ENCODE results near the gene HOXB7. TPM values are rescaled to one million over a fixed set of nuclear protein-coding genes. Genes with fewer than 3 reads are reported as not detected.

HOXB7 gene
- total RNA-seq, 1 donor from 2014 or later: 0.49 TPM

DNA sequence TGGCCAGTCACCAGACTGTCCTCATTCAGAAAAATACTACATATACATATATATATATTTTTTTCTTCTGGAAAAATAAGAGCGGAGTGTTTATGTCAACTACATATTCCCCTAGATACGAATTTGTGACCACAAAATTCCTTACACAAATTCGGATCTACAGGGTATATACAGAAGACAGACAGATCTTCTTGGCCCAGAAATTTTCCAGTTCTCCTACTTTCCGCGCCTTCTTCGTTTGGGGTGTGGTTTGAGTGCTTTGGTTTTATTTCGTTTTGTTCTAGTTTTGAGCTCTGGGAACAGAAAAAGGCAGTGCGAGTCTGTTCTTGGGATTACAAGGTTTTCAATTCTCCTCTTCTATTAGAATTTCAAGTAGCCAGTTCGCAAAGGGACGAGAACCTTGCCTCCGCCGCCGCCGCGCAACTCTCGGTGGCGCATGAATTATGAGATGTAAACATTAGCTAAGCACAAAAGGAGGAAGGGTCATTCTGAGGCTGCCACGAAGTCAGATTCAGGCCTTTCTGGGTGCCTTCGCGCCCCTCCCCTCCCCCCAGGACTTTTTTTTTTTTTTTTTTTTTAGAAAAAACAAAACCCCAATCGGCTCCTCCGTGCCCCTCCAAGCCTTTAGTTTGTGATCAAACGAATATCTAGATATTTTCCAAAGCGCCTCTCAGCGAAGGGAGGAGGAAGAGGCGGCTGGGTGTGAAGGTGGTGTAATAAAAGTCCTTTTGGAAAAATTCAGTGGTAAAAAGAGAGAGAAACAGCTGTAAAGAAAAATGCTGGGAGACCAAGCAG is 30.9 kb downstream of the HOXB7 start:
- Mint-ChIP-seq H3K4me1 (ENCODE audit: low read depth) (peaks cover 77% of the 10 kb centered on the region), H3K36me3 (ENCODE audit: low read depth) (peaks cover 10% of the 10 kb centered on the region), H3K9me3 (no peaks in the 10 kb centered on the region), H3K27ac (peak overlapping the region; percentile 31), H3K27me3 (ENCODE audit: insufficient read depth) (peaks cover 48% of the 10 kb centered on the region), H3K4me3 (peak overlapping the region; percentile 91)
- DNase-seq (ENCODE audit: low spot score): no peak
- intact Hi-C loops (cut with micrococcal nuclease): loop anchor here (2.0 kb wide), 2 partner anchors 33 to 167 kb away; no protein-coding TSS in a partner anchor

DNA sequence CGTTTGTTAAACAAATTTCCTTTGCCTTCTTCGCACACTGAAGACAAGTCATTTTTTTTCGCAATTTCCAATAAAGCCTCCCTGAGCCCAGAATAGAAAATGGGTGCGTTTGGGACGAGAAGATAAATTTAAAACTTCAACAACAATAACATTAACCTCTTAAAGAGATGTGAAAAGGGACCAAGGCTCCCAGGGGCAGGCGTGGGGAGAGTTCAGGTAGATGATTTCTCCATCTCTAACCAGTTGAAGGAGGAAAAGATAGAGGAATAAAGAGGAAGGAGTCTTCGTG is 31.4 kb downstream of the HOXB7 start:
- H3K27me3 Mint-ChIP-seq (ENCODE audit: insufficient read depth): peaks cover 46% of the 10 kb centered on the region
- H3K36me3 Mint-ChIP-seq (ENCODE audit: low read depth): peaks cover 10% of the 10 kb centered on the region
- DNase-seq (ENCODE audit: low spot score): no peak
- H3K9me3 Mint-ChIP-seq: no peaks in the 10 kb centered on the region
- peak overlapping the region; percentile 44 for H3K27ac Mint-ChIP-seq
- peak overlapping the region; percentile 91 for H3K4me3 Mint-ChIP-seq
- intact Hi-C loops (cut with micrococcal nuclease): loop anchor here (2.0 kb wide), 2 partner anchors 33 to 167 kb away; no protein-coding TSS in a partner anchor
- H3K4me1 Mint-ChIP-seq (ENCODE audit: low read depth): peaks cover 73% of the 10 kb centered on the region

DNA sequence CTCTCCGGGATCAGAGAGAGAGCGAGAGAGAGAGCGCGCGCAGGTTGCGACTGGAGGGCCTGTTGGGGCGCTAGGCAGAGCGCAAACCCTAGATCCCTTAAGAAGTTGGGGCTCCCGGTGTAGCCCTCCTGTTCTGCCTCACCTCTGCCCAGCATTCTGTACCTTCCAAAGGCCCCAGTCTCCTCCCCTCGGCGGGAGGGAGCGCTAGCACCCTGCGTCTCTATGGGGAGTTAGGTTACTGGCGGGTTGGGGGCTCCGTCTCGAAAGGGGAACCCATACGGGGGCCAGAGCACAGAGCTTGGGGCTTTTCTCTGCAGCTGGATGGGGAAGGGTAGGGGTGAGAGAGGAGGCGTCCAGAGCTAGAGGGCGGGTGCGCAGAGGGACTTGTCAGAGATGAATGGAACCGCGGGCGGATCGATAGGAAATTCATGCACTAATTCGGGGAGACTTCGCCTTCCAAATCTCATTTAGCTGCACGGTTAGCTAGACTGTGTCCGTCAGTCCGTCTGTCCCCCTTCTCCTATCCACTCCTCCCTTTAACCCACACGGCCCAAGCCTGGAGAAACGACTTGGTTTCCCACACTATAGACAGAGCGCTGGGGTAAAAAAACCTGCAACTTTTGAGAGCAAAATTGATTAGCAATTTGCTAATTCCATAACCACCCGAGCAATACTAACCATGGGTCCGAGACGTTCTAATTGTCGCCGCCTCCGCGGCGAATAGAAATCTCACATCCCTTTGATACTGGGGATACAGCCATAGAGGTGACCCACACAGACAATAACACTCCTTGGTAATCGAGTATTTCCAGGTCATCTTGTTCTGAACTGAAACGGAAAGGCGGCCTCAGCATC is 32.0 kb downstream of the HOXB7 start:
- Mint-ChIP-seq H3K27me3 (ENCODE audit: insufficient read depth) (peaks cover 42% of the 10 kb centered on the region), H3K27ac (peak overlapping the region; percentile 86), H3K4me3 (peak overlapping the region; percentile 91), H3K36me3 (ENCODE audit: low read depth) (peaks cover 10% of the 10 kb centered on the region), H3K9me3 (no peaks in the 10 kb centered on the region), H3K4me1 (ENCODE audit: low read depth) (peaks cover 67% of the 10 kb centered on the region)
- intact Hi-C loops (cut with micrococcal nuclease): loop anchor here (1.0 to 2.0 kb wide), 4 partner anchors 32 to 166 kb away; no protein-coding TSS in a partner anchor
- no peak for DNase-seq (ENCODE audit: low spot score)

DNA sequence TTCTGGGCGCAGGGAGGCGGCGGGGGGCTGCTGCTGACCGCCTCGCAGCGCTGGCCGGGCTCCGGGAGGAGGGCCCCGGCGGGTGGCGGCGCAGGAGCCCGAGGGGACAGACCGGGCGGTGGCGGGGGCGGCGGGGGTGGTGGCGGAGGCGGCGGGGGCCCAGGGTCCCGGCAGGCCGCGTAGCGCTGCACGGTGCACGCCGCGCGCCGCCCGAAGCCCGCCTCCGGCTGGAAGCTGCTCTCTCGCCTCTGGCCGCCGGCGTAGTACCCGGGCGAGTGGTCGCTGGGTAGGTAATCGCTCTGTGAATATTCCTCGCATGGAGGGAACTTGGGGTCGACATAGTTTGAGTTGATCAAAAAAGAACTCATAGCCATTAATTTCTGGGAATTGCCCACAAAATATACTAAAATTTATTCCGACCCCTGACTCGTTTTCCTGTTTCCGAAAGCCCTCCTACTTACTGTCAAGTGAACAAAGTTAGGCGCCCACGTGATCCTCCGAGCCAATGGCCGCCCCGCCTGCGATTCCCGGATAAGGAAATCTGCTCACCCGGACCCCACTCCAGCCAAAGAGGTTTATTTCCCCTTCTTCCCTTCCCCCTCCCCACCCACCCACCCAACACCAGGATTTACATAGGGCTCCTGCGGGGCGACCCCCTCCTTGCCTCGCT is 32.7 kb downstream of the HOXB7 start, which contains the start of gene HOXB4:
TSS of gene HOXB4 (minus strand) at position 405 of the 670 bp plus-strand sequence. CDS start at position 374, 31 bp downstream.
- peaks cover 66% of the 10 kb centered on the region for H3K4me1 Mint-ChIP-seq (ENCODE audit: low read depth)
- peaks cover 8% of the 10 kb centered on the region for H3K36me3 Mint-ChIP-seq (ENCODE audit: low read depth)
- H3K27ac Mint-ChIP-seq: peak within 1 kb of the TSS; percentile 86
- DNase-seq (ENCODE audit: low spot score): peak; percentile 68
- H3K9me3 Mint-ChIP-seq: no peaks in the 10 kb centered on the region
- peak within 1 kb of the TSS; percentile 91 for H3K4me3 Mint-ChIP-seq
- peaks cover 37% of the 10 kb centered on the region for H3K27me3 Mint-ChIP-seq (ENCODE audit: insufficient read depth)
- intact Hi-C loops (cut with micrococcal nuclease): loop anchor here (1.0 to 2.0 kb wide), 4 partner anchors 31 to 165 kb away; no protein-coding TSS in a partner anchor

DNA sequence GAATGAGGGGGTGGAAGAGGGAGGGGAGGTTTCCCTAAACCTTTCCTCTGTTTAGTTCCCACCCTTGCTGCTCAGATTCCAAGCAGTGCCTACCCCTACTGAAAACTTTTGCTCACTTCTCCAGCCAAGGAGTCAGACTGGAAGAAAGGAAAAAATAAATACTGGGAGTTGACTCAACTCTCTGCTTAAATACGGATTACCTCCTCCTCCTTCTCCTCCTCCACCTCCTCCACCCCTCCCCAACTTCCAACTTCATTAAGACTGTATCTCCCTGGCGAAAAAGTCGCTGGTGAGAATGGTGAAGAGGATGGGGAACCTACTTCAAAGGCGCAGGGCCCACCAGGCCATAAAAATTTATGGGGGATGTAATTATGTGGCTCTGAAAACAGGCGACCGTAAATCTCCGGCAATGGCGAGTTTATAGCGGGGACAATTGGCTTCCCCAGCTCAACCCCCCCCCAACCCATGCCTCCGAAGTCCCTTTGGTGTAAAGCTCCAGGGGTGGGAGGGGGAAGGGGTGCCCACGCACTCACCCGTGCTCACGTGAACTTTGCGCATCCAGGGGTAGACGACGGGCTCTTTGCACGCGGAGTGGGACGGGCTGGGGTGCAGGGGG is 33.4 kb downstream of the HOXB7 start:
- no peak for DNase-seq (ENCODE audit: low spot score)
- Mint-ChIP-seq H3K9me3 (no peaks in the 10 kb centered on the region), H3K36me3 (ENCODE audit: low read depth) (peaks cover 7% of the 10 kb centered on the region), H3K27me3 (ENCODE audit: insufficient read depth) (peaks cover 30% of the 10 kb centered on the region), H3K4me1 (ENCODE audit: low read depth) (peaks cover 60% of the 10 kb centered on the region), H3K4me3 (peak overlapping the region; percentile 87), H3K27ac (peak overlapping the region; percentile 77)
- intact Hi-C loops (cut with micrococcal nuclease): no loop called here

DNA sequence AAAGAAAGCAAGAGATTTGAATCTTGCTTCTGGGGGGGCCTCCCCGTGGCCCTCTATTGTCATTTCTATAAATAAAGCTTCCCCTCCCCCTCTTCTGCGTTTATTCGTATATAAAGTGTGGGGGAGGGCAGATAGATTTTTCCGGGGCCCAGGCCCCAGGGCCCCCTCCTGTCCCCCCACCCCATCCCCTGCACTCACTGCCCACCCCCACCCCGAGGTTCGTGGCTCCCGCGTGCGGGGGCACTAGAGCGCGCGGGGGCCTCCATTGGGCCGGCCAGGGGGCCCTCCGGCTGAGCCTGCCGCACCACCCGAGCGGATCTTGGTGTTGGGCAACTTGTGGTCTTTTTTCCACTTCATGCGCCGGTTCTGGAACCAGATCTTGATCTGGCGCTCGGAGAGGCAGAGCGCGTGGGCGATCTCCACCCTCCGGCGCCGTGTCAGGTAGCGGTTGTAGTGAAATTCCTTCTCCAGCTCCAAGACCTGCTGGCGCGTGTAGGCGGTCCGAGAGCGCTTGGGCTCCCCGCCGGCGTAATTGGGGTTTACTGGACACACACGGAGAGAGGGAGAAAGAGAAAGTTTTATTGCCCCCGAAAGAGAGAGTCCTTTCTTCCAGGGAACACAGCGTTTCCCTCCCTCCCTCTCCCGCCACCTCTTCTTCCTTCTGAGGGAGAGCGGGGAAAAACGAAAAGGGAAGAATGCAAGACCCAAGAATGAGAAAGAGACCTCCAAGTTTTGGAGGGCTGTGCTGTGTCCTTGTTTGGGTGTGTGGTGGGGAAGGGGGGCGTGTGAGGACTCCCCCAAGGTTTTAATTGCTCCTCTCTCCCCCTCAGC is 34.1 kb downstream of the HOXB7 start:
- peak overlapping the region; percentile 79 for H3K27ac Mint-ChIP-seq
- H3K36me3 Mint-ChIP-seq (ENCODE audit: low read depth): peaks cover 9% of the 10 kb centered on the region
- H3K4me1 Mint-ChIP-seq (ENCODE audit: low read depth): peaks cover 61% of the 10 kb centered on the region
- H3K9me3 Mint-ChIP-seq: no peaks in the 10 kb centered on the region
- no peak for DNase-seq (ENCODE audit: low spot score)
- intact Hi-C loops (cut with micrococcal nuclease): no loop called here
- H3K4me3 Mint-ChIP-seq: peak overlapping the region; percentile 87
- H3K27me3 Mint-ChIP-seq (ENCODE audit: insufficient read depth): peaks cover 29% of the 10 kb centered on the region

DNA sequence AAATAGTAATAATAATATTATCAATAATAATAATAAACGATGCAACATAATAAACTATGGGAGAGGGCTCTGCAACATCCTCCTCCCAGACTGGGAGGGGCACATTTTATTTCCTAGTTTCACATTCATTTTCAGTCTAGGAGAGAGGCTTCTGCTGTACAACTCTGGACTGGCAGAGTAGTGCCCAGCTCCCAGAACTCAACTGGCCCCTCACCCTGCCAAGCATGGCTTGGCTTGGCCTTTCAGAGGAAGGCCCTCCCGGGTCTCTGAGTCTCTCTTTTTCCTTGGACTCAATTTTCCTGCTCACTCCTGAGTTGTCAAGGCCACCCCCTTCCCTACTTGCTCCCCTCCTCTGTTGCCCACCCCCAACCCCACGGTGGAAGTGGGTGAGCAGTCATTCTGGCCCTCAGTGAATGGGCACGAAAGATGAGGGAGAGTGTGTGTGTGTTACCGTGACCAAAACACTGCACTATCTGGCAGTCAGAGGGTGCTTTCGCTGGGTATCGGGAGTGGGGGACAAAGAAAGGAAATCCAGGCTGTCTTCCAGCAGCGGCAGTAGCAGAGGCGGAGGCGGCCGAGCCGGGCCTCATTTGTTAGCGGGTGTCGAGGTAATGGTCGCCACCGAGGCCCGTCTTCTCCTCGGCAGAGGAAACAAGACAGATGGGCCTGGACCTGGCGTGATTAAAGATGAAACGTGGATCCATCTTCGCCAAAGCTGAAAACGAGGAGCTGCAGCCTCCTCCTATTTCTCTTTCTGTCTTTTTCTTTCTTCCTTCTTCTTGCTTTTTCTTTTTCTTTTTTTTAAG is 34.9 kb downstream of the HOXB7 start:
- Mint-ChIP-seq H3K27ac (no peak overlapping the region), H3K4me1 (ENCODE audit: low read depth) (peaks cover 54% of the 10 kb centered on the region), H3K4me3 (peak overlapping the region; percentile 56), H3K36me3 (ENCODE audit: low read depth) (peaks cover 13% of the 10 kb centered on the region), H3K9me3 (no peaks in the 10 kb centered on the region), H3K27me3 (ENCODE audit: insufficient read depth) (peaks cover 20% of the 10 kb centered on the region)
- DNase-seq (ENCODE audit: low spot score): no peak
- intact Hi-C loops (cut with micrococcal nuclease): no loop called here

DNA sequence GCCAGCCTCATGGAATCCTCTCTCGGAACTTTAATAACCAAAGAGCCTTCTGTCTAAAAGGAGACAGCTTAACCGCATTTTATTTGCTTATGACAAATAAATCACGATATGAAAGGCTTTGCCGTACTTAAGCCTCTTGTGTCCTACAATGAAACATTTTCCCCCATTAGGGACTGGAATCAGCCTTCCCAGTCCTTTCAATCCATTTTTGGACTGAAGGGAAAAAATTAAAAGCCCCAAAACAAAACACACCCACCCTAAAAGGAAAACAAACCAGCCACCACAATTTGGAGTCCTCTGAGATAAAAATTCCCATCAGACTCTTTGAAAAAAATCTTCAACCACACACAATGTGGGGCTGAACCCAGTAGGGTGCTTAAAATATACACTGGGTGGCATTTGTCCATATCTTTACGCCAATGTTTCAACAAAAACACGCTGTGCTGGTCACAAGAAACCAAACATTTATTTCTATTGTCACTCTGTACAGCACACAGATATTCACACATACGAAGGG is 35.7 kb downstream of the HOXB7 start:
- DNase-seq (ENCODE audit: low spot score): no peak
- H3K27me3 Mint-ChIP-seq (ENCODE audit: insufficient read depth): peaks cover 15% of the 10 kb centered on the region
- H3K36me3 Mint-ChIP-seq (ENCODE audit: low read depth): peaks cover 13% of the 10 kb centered on the region
- H3K4me3 Mint-ChIP-seq: peak overlapping the region; percentile 25
- peaks cover 47% of the 10 kb centered on the region for H3K4me1 Mint-ChIP-seq (ENCODE audit: low read depth)
- H3K9me3 Mint-ChIP-seq: no peaks in the 10 kb centered on the region
- intact Hi-C loops (cut with micrococcal nuclease): no loop called here
- no peak overlapping the region for H3K27ac Mint-ChIP-seq

DNA sequence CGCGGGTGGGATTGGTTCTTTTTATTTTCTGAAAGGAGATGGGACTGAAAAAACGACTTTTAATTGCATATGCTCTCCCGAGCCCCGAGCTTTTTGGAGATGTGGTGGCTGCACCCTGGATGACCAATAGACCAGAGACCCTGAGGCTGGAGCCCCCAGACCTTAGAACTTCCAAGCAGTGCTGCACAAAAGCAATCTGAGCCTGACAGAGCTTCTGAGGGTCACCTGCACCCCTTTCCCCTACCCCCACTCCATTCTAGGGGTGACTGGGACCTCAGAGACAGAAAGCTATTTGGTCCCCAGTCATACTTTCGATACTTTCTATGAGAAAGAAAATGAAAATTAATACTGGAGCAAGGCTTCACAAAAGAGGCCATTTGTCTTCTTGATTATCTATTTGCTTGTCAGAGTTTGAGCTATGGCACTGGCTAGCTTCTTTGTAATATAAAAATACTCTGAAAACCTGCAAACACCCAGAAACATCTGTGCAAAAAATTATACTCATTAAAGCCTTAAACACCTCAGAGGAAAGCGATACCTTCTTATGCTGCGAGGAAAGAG is 36.2 kb downstream of the HOXB7 start:
- H3K36me3 Mint-ChIP-seq (ENCODE audit: low read depth): peaks cover 13% of the 10 kb centered on the region
- intact Hi-C loops (cut with micrococcal nuclease): no loop called here
- peaks cover 41% of the 10 kb centered on the region for H3K4me1 Mint-ChIP-seq (ENCODE audit: low read depth)
- no peak overlapping the region for H3K4me3 Mint-ChIP-seq
- DNase-seq (ENCODE audit: low spot score): no peak
- H3K27ac Mint-ChIP-seq: no peak overlapping the region
- no peaks in the 10 kb centered on the region for H3K9me3 Mint-ChIP-seq
- H3K27me3 Mint-ChIP-seq (ENCODE audit: insufficient read depth): peaks cover 13% of the 10 kb centered on the region

- H3K27ac Mint-ChIP-seq: no peak overlapping the region
- intact Hi-C loops (cut with micrococcal nuclease): no loop called here
These were observed 38.9 kb downstream of the HOXB7 start for GRCh38 chr17:48571826-48572417.

More at GRCh38 chr17:48571826-48572417, 38.9 kb downstream of the HOXB7 start:
- H3K36me3 Mint-ChIP-seq (ENCODE audit: low read depth): peaks cover 26% of the 10 kb centered on the region
- H3K27me3 Mint-ChIP-seq (ENCODE audit: insufficient read depth): peaks cover 17% of the 10 kb centered on the region
- no peaks in the 10 kb centered on the region for H3K9me3 Mint-ChIP-seq
- no peak overlapping the region for H3K4me3 Mint-ChIP-seq
- no peak for DNase-seq (ENCODE audit: low spot score)
- H3K4me1 Mint-ChIP-seq (ENCODE audit: low read depth): peaks cover 29% of the 10 kb centered on the region

Measured in activated T-helper 1 cell treated with anti-CD3 and anti-CD28 coated beads, Interleukin-12 subunit alpha, Interleukin-12 subunit beta, Interleukin-2, Interleukin-4 antibody, amounts not matched to agents 30 ng/mL and 10 ng/mL and 1 ng/mL, durations not matched to agents 14 hours and 24 hours and 36 hours (primary cell).